Duodenal mucosa (tissue), 2 donors: ENCODE data around the gene PSMA2.

Experiments
- H3K27ac ChIP-seq: one replicate; pipeline ENCODE4 v1.7.0; 2013; ENCODE audit warnings: low read depth, low read length
- H3K27me3 ChIP-seq, 2 donors: one replicate each; pipeline ENCODE4 v1.7.0; 2013; ENCODE audit warnings: low read length in 2 of 2, control low read depth in 1 of 2; ENCODE audit not compliant: insufficient read depth in 2 of 2, control insufficient read depth in 1 of 2
- H3K36me3 ChIP-seq, 2 donors: one replicate each; pipeline ENCODE4 v1.7.0; 2013; ENCODE audit warnings: low read length in 2 of 2, control low read depth in 1 of 2; ENCODE audit not compliant: insufficient read depth in 2 of 2, control insufficient read depth in 1 of 2
- H3K4me1 ChIP-seq, 2 donors: one replicate each; pipeline ENCODE4 v1.7.0; 2013; ENCODE audit warnings: low read length in 2 of 2, control low read depth in 1 of 2; ENCODE audit not compliant: insufficient read depth in 2 of 2, control insufficient read depth in 1 of 2
- H3K4me3 ChIP-seq, 2 donors: one replicate each; pipeline ENCODE4 v1.7.0; 2013; ENCODE audit warnings: low read length in 2 of 2, low read depth in 1 of 2
- H3K9ac ChIP-seq, 2 donors: one replicate each; pipeline ENCODE4 v1.7.0; 2013; ENCODE audit warnings: low read length in 2 of 2, low read depth in 1 of 2
- H3K9me3 ChIP-seq, 2 donors: one replicate each; pipeline ENCODE4 v1.7.0; 2013; ENCODE audit warnings: low read length in 2 of 2, control low read depth in 1 of 2; ENCODE audit not compliant: control insufficient read depth in 1 of 2

The PSMA2 gene

DNA sequence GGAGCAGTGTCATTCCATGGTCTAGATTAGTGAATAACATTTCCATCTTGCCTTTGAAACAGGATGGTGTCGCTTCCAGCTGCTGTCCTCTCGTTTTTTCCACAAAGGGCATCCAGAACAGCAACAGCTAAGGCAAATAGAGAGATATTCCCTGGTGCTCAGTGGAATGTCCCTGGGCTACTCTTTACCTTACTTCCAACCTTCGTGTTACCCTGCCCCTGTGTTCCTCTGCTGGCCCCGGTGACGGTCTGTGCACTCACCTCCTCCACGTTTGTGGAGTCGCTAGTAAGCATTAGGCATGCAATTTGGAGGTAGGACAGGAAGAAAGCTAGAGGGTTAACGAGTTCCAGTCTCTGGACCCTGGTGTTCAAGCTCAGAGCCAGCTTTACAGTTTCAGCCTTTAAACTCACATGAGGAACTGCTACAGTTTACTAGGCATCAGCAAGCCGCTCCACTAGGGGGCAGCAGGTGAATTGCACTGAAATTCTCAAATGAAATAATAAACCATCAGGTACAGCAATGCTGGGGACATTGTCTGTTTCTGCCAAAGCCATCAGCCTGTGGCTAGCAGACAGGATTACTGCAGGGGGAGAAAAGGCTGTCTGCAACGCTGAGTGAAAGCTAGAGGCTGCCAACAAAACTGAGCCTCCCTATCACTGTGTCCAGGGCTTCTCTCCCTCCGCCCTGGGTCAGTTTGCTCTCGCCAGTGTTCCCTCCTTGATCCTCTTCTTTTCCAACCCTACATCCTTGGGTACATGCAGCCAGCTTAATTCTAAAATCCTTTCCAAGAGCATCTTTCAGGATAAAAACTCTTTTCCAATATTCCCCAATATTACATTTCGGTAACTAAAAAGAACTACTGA, 9.2 kb upstream of the PSMA2 start:
- Histone ChIP-seq H3K9me3 (no peaks in the 10 kb centered on the region), H3K36me3 (peaks cover 11 to 15% of the 10 kb centered on the region in 2 donors), H3K27me3 (no peaks in the 10 kb centered on the region), H3K9ac (no peak overlapping the region), H3K4me1 (no peaks in the 10 kb centered on the region), H3K27ac (no peak overlapping the region), H3K4me3 (no peak overlapping the region)

DNA sequence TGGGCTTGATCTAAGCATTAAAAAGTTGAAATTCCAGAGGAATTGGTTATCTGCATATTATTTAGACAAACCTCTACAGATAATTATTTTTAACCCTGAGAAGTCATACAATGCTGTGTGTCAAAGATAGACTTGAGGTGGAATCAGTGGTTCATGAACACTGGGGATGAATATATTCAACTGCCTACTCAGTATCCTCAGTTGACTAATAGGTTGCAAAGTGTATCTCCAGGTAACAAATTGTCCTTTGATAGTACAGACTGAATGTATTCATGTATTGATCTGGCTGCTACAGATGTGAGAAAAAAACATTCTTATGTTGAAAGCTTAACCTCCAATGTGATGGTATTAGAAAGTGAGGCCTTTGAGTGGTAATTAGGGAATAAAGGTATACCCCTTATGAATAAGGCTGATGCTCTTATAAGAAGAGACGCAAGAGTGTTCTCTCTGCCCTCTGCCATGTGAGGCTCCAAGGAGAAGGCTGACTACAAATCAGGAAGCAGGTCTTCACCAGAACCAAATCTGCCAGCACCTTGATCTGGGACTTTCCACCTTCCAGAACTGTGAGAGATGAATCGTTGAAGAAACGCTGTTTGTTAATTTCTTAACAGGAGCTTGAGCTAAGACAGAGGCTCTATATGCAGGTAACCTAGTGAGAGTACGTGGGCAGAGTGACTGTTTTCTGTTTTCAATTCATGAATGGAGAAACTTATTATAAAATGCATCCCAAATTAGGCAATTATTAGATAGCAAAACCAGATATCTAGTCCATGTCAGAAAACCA, 7.7 kb upstream of the PSMA2 start:
- no peak overlapping the region for H3K9ac ChIP-seq
- H3K36me3 ChIP-seq = peaks cover 25 to 29% of the 10 kb centered on the region in 2 donors
- H3K27ac ChIP-seq = no peak overlapping the region
- no peaks in the 10 kb centered on the region for H3K27me3 ChIP-seq
- no peaks in the 10 kb centered on the region for H3K4me1 ChIP-seq
- no peaks in the 10 kb centered on the region for H3K9me3 ChIP-seq
- H3K4me3 ChIP-seq = no peak overlapping the region

DNA sequence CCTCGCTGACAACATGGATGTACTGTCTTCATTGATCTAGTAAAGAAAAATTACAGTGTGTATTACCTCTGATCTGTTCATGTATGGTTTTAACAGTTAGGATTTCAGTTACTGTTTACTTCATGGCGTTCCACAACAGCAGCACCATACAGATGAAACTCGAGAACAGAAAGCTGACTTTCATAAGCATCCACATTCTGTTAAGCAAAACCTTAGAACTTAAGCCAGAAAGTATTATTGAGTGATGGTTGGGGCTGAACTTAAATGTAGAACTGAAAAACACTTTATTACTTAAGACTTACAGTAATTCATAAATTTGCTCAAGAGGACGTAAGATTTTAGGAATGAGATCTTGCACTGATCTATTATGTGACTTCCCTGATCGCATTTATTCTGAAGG, 3.9 kb upstream of the PSMA2 start:
- H3K4me3 ChIP-seq = no peak overlapping the region
- no peak overlapping the region for H3K9ac ChIP-seq
- H3K27ac ChIP-seq = no peak overlapping the region
- H3K4me1 ChIP-seq = peaks cover 12 to 15% of the 10 kb centered on the region in 2 donors
- no peaks in the 10 kb centered on the region for H3K27me3 ChIP-seq
- H3K36me3 ChIP-seq = peaks cover 25 to 29% of the 10 kb centered on the region in 2 donors
- no peaks in the 10 kb centered on the region for H3K9me3 ChIP-seq

DNA sequence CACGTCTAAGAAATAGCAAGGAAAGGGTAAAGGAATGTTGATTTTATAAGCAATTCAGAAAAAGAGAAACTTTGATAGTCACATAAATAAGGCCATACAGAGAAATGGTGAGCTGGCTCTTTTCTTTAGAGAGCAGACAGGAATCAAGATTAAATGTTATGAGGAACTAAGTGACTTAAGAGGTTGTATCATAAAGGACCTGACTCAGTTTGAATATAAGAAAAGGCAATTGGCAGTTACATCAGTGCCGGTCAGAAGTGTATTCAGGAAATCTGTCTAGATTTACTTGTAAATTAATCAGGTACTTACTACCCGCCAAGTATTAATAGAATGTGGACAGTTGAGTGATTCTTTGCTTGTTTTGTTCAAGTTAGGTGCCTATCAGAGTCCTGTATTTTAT, 2.3 kb upstream of the PSMA2 start:
- H3K27ac ChIP-seq = no peak overlapping the region
- H3K4me3 ChIP-seq = no peak overlapping the region
- H3K36me3 ChIP-seq = peaks cover 25 to 29% of the 10 kb centered on the region in 2 donors
- H3K4me1 ChIP-seq = peaks cover 22 to 31% of the 10 kb centered on the region in 2 donors
- H3K27me3 ChIP-seq = no peaks in the 10 kb centered on the region
- H3K9ac ChIP-seq = peak overlapping the region in 1 of 2 donors; percentile 2
- H3K9me3 ChIP-seq = no peaks in the 10 kb centered on the region

DNA sequence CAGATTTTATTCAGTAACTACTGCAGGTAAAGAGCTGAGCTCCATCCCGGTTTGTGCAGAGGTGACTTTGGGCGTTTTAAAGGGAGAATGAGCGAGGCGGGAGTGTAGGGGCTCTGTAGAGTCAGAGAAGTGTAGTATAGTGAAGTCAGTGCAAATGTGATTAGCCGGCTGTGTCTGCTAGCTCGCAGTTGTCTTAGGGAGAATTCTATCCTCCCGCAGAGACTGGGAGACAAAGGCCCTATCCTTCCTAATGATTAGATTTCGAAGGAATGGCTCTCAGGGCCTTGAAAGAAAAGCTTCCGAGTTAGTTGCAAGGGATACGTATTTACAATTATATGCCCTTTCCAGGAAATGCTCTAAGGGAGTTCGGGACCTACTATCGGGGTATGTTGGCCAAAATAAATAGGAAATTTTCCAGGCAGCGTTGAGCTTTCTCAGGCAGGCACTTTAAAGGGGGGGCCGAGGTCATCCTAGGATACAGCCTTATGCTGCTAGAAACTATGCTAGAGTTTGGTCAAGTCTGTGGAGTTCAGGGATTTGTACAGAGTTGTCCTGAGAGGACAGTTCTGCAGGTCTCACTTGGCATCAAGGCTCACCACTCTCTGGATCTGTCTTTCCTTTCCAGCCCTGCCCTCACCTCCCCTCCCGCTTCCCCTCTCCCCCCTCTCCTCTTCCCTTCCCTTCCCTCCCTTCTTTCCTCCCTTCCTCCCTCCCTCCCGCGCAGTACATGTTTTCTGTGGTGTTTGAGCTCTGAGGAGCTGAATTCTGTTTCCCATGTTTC, 1.0 kb upstream of the PSMA2 start:
- no peaks in the 10 kb centered on the region for H3K27me3 ChIP-seq
- no peaks in the 10 kb centered on the region for H3K9me3 ChIP-seq
- peak overlapping the region; percentile 98 to 99 for H3K4me3 ChIP-seq
- peak overlapping the region; percentile 81 to 98 for H3K9ac ChIP-seq
- H3K4me1 ChIP-seq = peaks cover 32 to 42% of the 10 kb centered on the region in 2 donors
- peak overlapping the region; percentile 50 for H3K27ac ChIP-seq
- peaks cover 19 to 26% of the 10 kb centered on the region in 2 donors for H3K36me3 ChIP-seq

DNA sequence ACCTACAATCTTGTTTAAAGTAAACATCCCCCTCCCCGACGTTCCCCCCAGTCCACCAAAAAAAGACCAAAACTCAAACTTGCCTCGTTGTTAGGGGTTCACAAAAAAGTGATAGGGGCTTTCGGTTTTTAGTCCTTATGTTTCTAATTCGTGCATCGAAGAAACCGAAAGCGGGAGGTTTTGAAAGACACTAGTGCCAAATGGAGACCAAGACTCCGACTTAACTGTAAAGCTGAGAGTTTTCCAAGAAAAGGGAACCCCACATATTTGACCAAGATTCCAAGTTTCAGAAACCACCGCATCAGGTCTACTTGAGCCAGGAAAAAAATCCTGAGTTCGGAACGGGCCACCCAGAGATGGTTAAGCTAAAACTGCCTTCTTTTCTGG, 534 bp downstream of the PSMA2 start:
- Histone ChIP-seq H3K4me1 (peaks cover 35 to 43% of the 10 kb centered on the region in 2 donors), H3K27ac (peak overlapping the region; percentile 54), H3K27me3 (no peaks in the 10 kb centered on the region)

DNA sequence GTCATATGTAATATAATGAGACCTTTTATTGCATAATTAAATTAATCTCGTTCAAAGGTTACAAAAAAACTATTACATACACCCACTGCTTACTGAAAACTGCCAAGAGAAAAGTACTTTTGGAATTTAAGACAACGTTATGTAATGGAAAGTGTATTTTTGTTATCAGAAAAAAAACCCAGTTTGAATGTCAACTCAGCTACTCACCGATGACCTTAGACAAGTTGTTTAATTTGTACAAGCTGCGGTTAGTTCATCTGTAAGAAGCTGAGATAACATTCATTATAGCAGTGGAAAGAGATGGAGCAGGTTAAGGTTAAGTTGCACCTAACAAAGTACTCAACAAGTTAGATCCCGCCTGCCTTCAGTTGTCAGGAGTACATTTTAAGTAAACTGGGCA, 1.1 kb downstream of the PSMA2 start:
- Histone ChIP-seq H3K4me1 (peaks cover 35 to 43% of the 10 kb centered on the region in 2 donors), H3K4me3 (peak overlapping the region; percentile 98 to 99), H3K27ac (no peak overlapping the region), H3K9me3 (no peaks in the 10 kb centered on the region), H3K27me3 (no peaks in the 10 kb centered on the region), H3K9ac (peak overlapping the region; percentile 98), H3K36me3 (peaks cover 17 to 20% of the 10 kb centered on the region in 2 donors)

More for the DNA sequence above, 534 bp downstream of the PSMA2 start:
- peaks cover 15 to 18% of the 10 kb centered on the region in 2 donors for H3K36me3 ChIP-seq
- H3K4me3 ChIP-seq = peak overlapping the region; percentile 98 to 99
- peak overlapping the region; percentile 98 for H3K9ac ChIP-seq
- H3K9me3 ChIP-seq = no peaks in the 10 kb centered on the region

DNA sequence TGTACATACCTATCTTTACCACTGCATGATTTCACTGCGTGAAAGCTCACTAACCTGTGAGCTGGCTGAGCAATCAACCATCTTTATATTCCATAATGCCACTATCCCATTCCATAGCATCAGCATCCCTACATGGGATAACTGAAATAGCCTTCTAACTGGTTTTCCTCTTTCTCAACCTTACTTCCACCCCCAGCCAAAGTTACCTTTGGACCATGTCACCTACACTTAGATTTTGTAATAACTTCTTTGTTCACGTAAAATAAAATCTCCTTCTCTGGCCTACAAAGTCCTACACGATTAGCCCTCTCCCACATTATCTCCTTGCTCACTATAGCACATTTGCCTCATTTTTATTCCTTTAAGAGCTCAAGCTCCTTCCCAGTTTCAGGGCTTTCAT, 2.5 kb downstream of the PSMA2 start:
- H3K4me1 ChIP-seq = peaks cover 34 to 43% of the 10 kb centered on the region in 2 donors
- H3K27me3 ChIP-seq = no peaks in the 10 kb centered on the region
- H3K9me3 ChIP-seq = no peaks in the 10 kb centered on the region
- no peak overlapping the region for H3K27ac ChIP-seq
- H3K4me3 ChIP-seq = peak overlapping the region in 1 of 2 donors; percentile 35
- H3K36me3 ChIP-seq = peaks cover 13 to 22% of the 10 kb centered on the region in 2 donors
- H3K9ac ChIP-seq = no peak overlapping the region

DNA sequence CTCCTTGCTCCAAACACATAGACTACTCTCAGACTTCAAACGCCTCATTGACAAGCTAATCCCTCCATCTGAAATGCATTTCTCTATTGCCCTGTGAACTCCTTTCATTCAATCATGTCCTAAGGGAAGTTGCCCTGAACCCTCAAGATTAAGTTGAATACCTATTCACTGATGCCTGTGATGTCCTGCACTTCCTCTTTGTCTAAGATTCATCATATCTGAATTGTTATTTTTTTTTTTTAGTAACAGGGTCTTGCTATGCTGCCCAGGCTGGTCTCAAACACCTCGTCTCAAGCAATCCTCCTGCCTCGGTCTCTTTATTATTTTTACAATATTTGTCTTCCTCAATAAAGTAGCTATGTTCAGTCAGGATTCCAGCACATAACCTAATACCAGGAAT, 3.2 kb downstream of the PSMA2 start:
- no peak overlapping the region for H3K27ac ChIP-seq
- H3K9ac ChIP-seq = no peak overlapping the region

More for the DNA sequence above, 3.2 kb downstream of the PSMA2 start:
- Histone ChIP-seq H3K27me3 (no peaks in the 10 kb centered on the region), H3K4me3 (no peak overlapping the region), H3K9me3 (no peaks in the 10 kb centered on the region), H3K4me1 (peaks cover 31 to 41% of the 10 kb centered on the region in 2 donors), H3K36me3 (peaks cover 16 to 28% of the 10 kb centered on the region in 2 donors)
